Upper lobe of left lung (tissue), 6 donors: ENCODE measurements around the gene NTNG2. TPM values are rescaled to one million over a fixed set of nuclear protein-coding genes. Genes with fewer than 3 reads are reported as not detected.

Experiments
- ATAC-seq, 2 donors: fragments of 200-7000 bp; cut with Tn5 transposase; one replicate each; pipeline ENCODE4 v1.9.1; 2022; ENCODE audit warnings: mild to moderate bottlenecking in 2 of 2, moderate library complexity in 2 of 2; ENCODE audit not compliant: low FRiP score in 2 of 2
- DNase-seq, 2 donors: peaks; one replicate each; pipeline ENCODE4 v3.0.0-alpha.2; 2019 to 2020
- H3K27ac ChIP-seq, 4 donors: fragments of 200-600 bp; sonication (generic); one replicate each; pipeline ENCODE4 v1.5.1; 2016 to 2019
- H3K27me3 ChIP-seq, 4 donors: fragments of 200-600 bp; sonication (generic); one replicate each; pipeline ENCODE4 v1.5.1; 2017 to 2019
- H3K36me3 ChIP-seq, 4 donors: fragments of 200-600 bp; sonication (generic); one replicate each; pipeline ENCODE4 v1.5.1; 2016 to 2019
- H3K4me1 ChIP-seq, 4 donors: fragments of 200-600 bp; sonication (generic); one replicate each; pipeline ENCODE4 v1.5.1; 2018 to 2019
- H3K4me3 ChIP-seq, 4 donors: fragments of 200-600 bp; sonication (generic); one replicate each; pipeline ENCODE4 v1.5.1; 2017 to 2019; ENCODE audit warnings: mild to moderate bottlenecking in 2 of 4, moderate library complexity in 1 of 4
- H3K9me3 ChIP-seq, 4 donors: fragments of 200-600 bp; sonication (generic); one replicate each; pipeline ENCODE4 v1.5.1; 2018 to 2019
- CTCF ChIP-seq, 6 experiments: fragments of 450-650 bp in 4 of 6; fragments of 200-600 bp in 2 of 6; sonication (generic) in 2 of 6; IDR thresholded peaks; one replicate each; pipeline ENCODE4 v1.5.1; 2016 to 2019; ENCODE audit warnings: antibody characterized with exemption in 6 of 6
- EP300 ChIP-seq, 4 donors: sonication (generic); formaldehyde crosslinking; IDR thresholded peaks; one replicate each; pipeline ENCODE4 v1.5.1; 2017; ENCODE audit warnings: antibody characterized with exemption in 4 of 4, control low read depth in 2 of 4
- POLR2A ChIP-seq, 4 donors: fragments of 450-650 bp; IDR thresholded peaks; one replicate each; pipeline ENCODE4 v1.5.1; 2016 to 2017; ENCODE audit warnings: antibody characterized with exemption in 4 of 4, mild to moderate bottlenecking in 2 of 4
- POLR2AphosphoS5 ChIP-seq, 2 donors: sonication (generic); formaldehyde crosslinking; IDR thresholded peaks; one replicate each; pipeline ENCODE4 v1.5.1; 2017; ENCODE audit warnings: antibody characterized with exemption in 2 of 2
- WGBS, 2 donors: methylation state at CpG; one replicate each; pipeline ENCODE4 v1.1.5; 2017 to 2018; 5-methylcytosine and 5-hydroxymethylcytosine counted together
- total RNA-seq, 6 donors: library from RNA; depleted of rRNA in 4 of 6; stranded (reverse); fragments of >200 nt in 4 of 6; gene quantifications; one replicate each; pipeline versions ENCODE4 v1.1.0 to v1.2.1, GENCODE V29; 2016 to 2021
- donor health status: DM: no; HTN: no; CAD: no; lungs with moderate emphysema.
- donor health status: DM: no; HTN: yes; CAD: no; lungs with severe emphysema.

The NTNG2 gene
- total RNA-seq, 6 donors from 2014 or later = 2.1 to 8.2 (median 4.3) TPM

DNA sequence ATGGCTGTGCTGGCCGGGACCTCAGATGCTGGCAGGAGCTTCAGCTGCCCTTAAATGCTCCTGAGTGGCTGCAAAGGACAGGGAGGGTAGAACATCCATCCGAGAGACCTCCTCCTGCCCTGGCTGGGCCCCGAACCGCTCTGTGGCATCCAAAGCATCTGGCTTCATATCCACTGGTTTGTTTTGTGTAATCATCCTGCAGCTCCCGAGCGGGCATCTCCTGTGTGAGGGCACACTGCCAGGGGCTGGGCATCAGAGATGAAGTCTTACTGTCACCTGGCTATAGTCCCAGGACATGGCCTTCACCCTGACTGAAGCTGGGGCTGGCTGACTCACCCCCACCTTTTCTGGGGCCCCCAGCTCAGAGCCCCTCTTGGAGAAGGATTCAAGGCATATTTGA, 18.5 kb upstream of the NTNG2 start:
- no peak overlapping the region for H3K4me3 ChIP-seq
- H3K36me3 ChIP-seq = no peaks in the 10 kb centered on the region
- H3K27me3 ChIP-seq = no peaks in the 10 kb centered on the region
- H3K27ac ChIP-seq = no peak overlapping the region
- ATAC-seq = no peak
- no peaks in the 10 kb centered on the region for H3K9me3 ChIP-seq
- TF ChIP-seq CTCF (IDR thresholded peaks at IDR 0.05) (no peak), POLR2AphosphoS5 (IDR thresholded peaks at IDR 0.05) (no peak), POLR2A (IDR thresholded peaks at IDR 0.05) (no peak), EP300 (IDR thresholded peaks at IDR 0.05) (no peak)
- DNase-seq = no peak
- peaks cover 0 to 10% (median 6%) of the 10 kb centered on the region in 4 donors for H3K4me1 ChIP-seq
- WGBS, 2 donors = 38% methylated on average over 6 of the region's 6 CpGs; no CpG with 5 or more reads in 1 of the 2 donors

DNA sequence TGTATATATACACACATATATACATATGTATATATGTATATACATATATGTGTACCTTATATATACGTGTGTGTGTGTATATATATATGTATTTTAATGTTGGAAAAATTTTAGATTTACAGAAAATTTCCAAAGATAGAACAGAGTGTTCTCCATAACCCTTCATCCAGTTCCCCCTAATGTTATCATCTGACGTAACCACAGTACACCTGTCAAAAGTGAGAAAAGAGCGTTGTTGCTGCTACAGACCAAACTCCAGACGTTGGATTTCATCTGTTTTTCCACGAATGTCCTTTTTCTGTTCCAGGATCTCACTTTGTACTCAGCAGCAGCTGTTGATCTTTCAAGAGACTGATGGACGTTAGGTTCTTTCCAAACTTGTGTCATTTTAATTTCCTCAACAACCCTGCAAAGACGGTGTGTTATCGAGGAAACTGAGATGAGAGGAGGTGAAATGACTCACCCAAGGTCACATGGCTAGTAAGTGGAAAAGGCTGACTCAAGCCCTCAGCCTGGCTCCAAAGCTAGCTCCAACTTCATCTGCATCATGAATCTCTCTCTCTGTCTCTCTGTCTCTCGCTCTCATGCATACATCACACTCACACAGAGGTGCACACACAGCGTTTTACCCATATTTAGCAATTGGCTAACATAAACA, 17.0 kb upstream of the NTNG2 start:
- ATAC-seq = no peak
- WGBS, 2 donors = 68 to 77% methylated on average over 10 of the region's 10 CpGs
- DNase-seq = no peak

GRCh38 chr9:132146039-132146438, 15.8 kb upstream of the NTNG2 start:
- Histone ChIP-seq H3K27ac (no peak overlapping the region), H3K27me3 (no peaks in the 10 kb centered on the region), H3K36me3 (no peaks in the 10 kb centered on the region), H3K9me3 (no peaks in the 10 kb centered on the region), H3K4me1 (peaks cover 0 to 10% (median 6%) of the 10 kb centered on the region in 4 donors), H3K4me3 (no peak overlapping the region)
- no peak for DNase-seq
- TF ChIP-seq CTCF (IDR thresholded peaks at IDR 0.05) = no peak
- TF ChIP-seq POLR2A (IDR thresholded peaks at IDR 0.05) = no peak
- TF ChIP-seq POLR2AphosphoS5 (IDR thresholded peaks at IDR 0.05) = no peak
- TF ChIP-seq EP300 (IDR thresholded peaks at IDR 0.05) = no peak
- ATAC-seq = no peak
- 81 to 82% methylated on average over 12 of the region's 12 CpGs for whole genome bisulfite sequencing, 2 donors

More for the DNA sequence above, 17.0 kb upstream of the NTNG2 start:
- H3K4me3 ChIP-seq = no peak overlapping the region
- no peak for TF ChIP-seq CTCF (IDR thresholded peaks at IDR 0.05)
- no peak for TF ChIP-seq POLR2AphosphoS5 (IDR thresholded peaks at IDR 0.05)
- TF ChIP-seq POLR2A (IDR thresholded peaks at IDR 0.05) = no peak
- no peak for TF ChIP-seq EP300 (IDR thresholded peaks at IDR 0.05)
- no peaks in the 10 kb centered on the region for H3K36me3 ChIP-seq
- no peaks in the 10 kb centered on the region for H3K27me3 ChIP-seq
- H3K4me1 ChIP-seq = peaks cover 0 to 10% (median 6%) of the 10 kb centered on the region in 4 donors
- no peak overlapping the region for H3K27ac ChIP-seq
- H3K9me3 ChIP-seq = no peaks in the 10 kb centered on the region

GRCh38 chr9:132146575-132146974, 15.3 kb upstream of the NTNG2 start:
- ATAC-seq (no peak), DNase-seq (no peak)
- 87 to 92% methylated on average over 13 of the region's 13 CpGs for WGBS, 2 donors
- no peaks in the 10 kb centered on the region for H3K36me3 ChIP-seq
- H3K4me1 ChIP-seq = peaks cover 0 to 7% (median 4%) of the 10 kb centered on the region in 4 donors
- H3K27ac ChIP-seq = no peak overlapping the region
- no peaks in the 10 kb centered on the region for H3K9me3 ChIP-seq
- H3K4me3 ChIP-seq = no peak overlapping the region
- H3K27me3 ChIP-seq = no peaks in the 10 kb centered on the region
- no peak for TF ChIP-seq EP300 (IDR thresholded peaks at IDR 0.05)
- TF ChIP-seq POLR2A (IDR thresholded peaks at IDR 0.05) = no peak
- no peak for TF ChIP-seq POLR2AphosphoS5 (IDR thresholded peaks at IDR 0.05)
- no peak for TF ChIP-seq CTCF (IDR thresholded peaks at IDR 0.05)

- DNase-seq (no peak), ATAC-seq (no peak)
- Histone ChIP-seq H3K36me3 (no peaks in the 10 kb centered on the region), H3K27ac (no peak overlapping the region), H3K4me3 (no peak overlapping the region), H3K4me1 (no peaks in the 10 kb centered on the region), H3K9me3 (no peaks in the 10 kb centered on the region), H3K27me3 (no peaks in the 10 kb centered on the region)
- TF ChIP-seq EP300 (IDR thresholded peaks at IDR 0.05) = no peak
- TF ChIP-seq CTCF (IDR thresholded peaks at IDR 0.05) = no peak
- no peak for TF ChIP-seq POLR2A (IDR thresholded peaks at IDR 0.05)
- WGBS, 2 donors = 57 to 64% methylated on average over 4 of the region's 4 CpGs
Measured at GRCh38 chr9:132147331-132147730, 14.5 kb upstream of the NTNG2 start.
